ENCODE data around the gene TRPC4.

Gene TRPC4

GRCh38 chr13:37869756-37870488 lies at the start of gene TRPC4:
TRPC4 (minus strand) TSS chr13:37869772; CDS start chr13:37783333, 86,439 bp downstream.
- no peak for DNase-seq (ENCODE audit: extremely low read depth in 1 of 2, low read depth in 1 of 2)

- no peak for DNase-seq (ENCODE audit: extremely low read depth in 1 of 2, low read depth in 1 of 2)
Measured at GRCh38 chr13:37918751-37919150, 49.2 kb upstream of the TRPC4 start.

- no peak for DNase-seq (ENCODE audit: extremely low read depth in 1 of 2, low read depth in 1 of 2)
Measured at GRCh38 chr13:37918116-37918714, 48.6 kb upstream of the TRPC4 start.

- no peak for DNase-seq (ENCODE audit: extremely low read depth in 1 of 2, low read depth in 1 of 2)
Measured at GRCh38 chr13:37914781-37915391, 45.3 kb upstream of the TRPC4 start.

- DNase-seq (ENCODE audit: extremely low read depth in 1 of 2, low read depth in 1 of 2): no peak
Measured at GRCh38 chr13:37910790-37911189, 41.2 kb upstream of the TRPC4 start.

- DNase-seq (ENCODE audit: extremely low read depth in 1 of 2, low read depth in 1 of 2): no peak
Measured at GRCh38 chr13:37906880-37907279, 37.3 kb upstream of the TRPC4 start.

- DNase-seq (ENCODE audit: extremely low read depth in 1 of 2, low read depth in 1 of 2): no peak
Measured at GRCh38 chr13:37905736-37906135, 36.2 kb upstream of the TRPC4 start.

GRCh38 chr13:37899753-37900152 lies 30.2 kb upstream of the TRPC4 start:
- DNase-seq (ENCODE audit: extremely low read depth in 1 of 2, low read depth in 1 of 2): no peak

GRCh38 chr13:37893321-37893720 lies 23.7 kb upstream of the TRPC4 start:
- no peak for DNase-seq (ENCODE audit: extremely low read depth in 1 of 2, low read depth in 1 of 2)

GRCh38 chr13:37889820-37890219 lies 20.2 kb upstream of the TRPC4 start:
- DNase-seq (ENCODE audit: extremely low read depth in 1 of 2, low read depth in 1 of 2): no peak

- no peak for DNase-seq (ENCODE audit: extremely low read depth in 1 of 2, low read depth in 1 of 2)
Measured at GRCh38 chr13:37889102-37889501, 19.5 kb upstream of the TRPC4 start.

GRCh38 chr13:37886879-37887278 lies 17.3 kb upstream of the TRPC4 start:
- DNase-seq (ENCODE audit: extremely low read depth in 1 of 2, low read depth in 1 of 2): no peak

- DNase-seq (ENCODE audit: extremely low read depth in 1 of 2, low read depth in 1 of 2): no peak
Measured at GRCh38 chr13:37884674-37885073, 15.1 kb upstream of the TRPC4 start.

GRCh38 chr13:37884026-37884425 lies 14.5 kb upstream of the TRPC4 start:
- DNase-seq (ENCODE audit: extremely low read depth in 1 of 2, low read depth in 1 of 2): no peak

- DNase-seq (ENCODE audit: extremely low read depth in 1 of 2, low read depth in 1 of 2): no peak
Measured at GRCh38 chr13:37878921-37879320, 9.3 kb upstream of the TRPC4 start.

- no peak for DNase-seq (ENCODE audit: extremely low read depth in 1 of 2, low read depth in 1 of 2)
Measured at GRCh38 chr13:37878496-37878895, 8.9 kb upstream of the TRPC4 start.

- no peak for DNase-seq (ENCODE audit: extremely low read depth in 1 of 2, low read depth in 1 of 2)
Measured at GRCh38 chr13:37870895-37871550, 1.5 kb upstream of the TRPC4 start.

GRCh38 chr13:37870489-37870845 lies 895 bp upstream of the TRPC4 start:
- DNase-seq (ENCODE audit: extremely low read depth in 1 of 2, low read depth in 1 of 2): no peak

- DNase-seq (ENCODE audit: extremely low read depth in 1 of 2, low read depth in 1 of 2): no peak
Measured at GRCh38 chr13:37869506-37869755, 141 bp downstream of the TRPC4 start.

- DNase-seq (ENCODE audit: extremely low read depth in 1 of 2, low read depth in 1 of 2): no peak
Measured at GRCh38 chr13:37868691-37869505, 674 bp downstream of the TRPC4 start.

GRCh38 chr13:37863708-37864107 lies 5.9 kb downstream of the TRPC4 start:
- no peak for DNase-seq (ENCODE audit: extremely low read depth in 1 of 2, low read depth in 1 of 2)

Data from activated CD8-positive, alpha-beta memory T cell treated with anti-CD3 and anti-CD28 coated beads for 1 hour (primary cell).